K562 (cell line): Measurements from ENCODE around the gene SRSF1. TPM values are rescaled to one million over a fixed set of nuclear protein-coding genes. Genes with fewer than 3 reads are reported as not detected.

Source experiments
- ILK ChIP-seq: fragments of 450-650 bp; IDR thresholded peaks from 2 replicates; pipeline ENCODE4 v1.6.1; 2016; ENCODE audit warnings: missing genetic modification characterization, low read depth, mild to moderate bottlenecking, missing compliant biosample characterization, moderate library complexity, borderline replicate concordance
- JUND ChIP-seq, 2 experiments: IDR thresholded peaks; 2 replicates in 1 of 2; 3 replicates in 1 of 2; pipeline ENCODE4 v1.6.1; 2011; ENCODE audit warnings: borderline replicate concordance in 2 of 2, low read depth in 2 of 2, low read length in 2 of 2, improper control_type of control experiment in 1 of 2, missing biosample characterization in 1 of 2, missing genetic modification characterization in 1 of 2, missing genetic modification reagents in 1 of 2
- MAZ ChIP-seq, 2 experiments: fragments of 450-650 bp in 1 of 2; sonication (generic) in 1 of 2; formaldehyde crosslinking; IDR thresholded peaks in 1 of 2; conservative IDR thresholded peaks in 1 of 2; 2 replicates each; pipeline versions ENCODE4 v1.4.0 to v1.5.0; 2020; ENCODE audit warnings: mild to moderate bottlenecking in 1 of 2, missing genetic modification reagents in 1 of 2
- PHB ChIP-seq: fragments of 250-450 bp; sonication (Bioruptor Pico); IDR thresholded peaks from 2 replicates; pipeline ENCODE4 v1.5.0; 2021
- POLR3A ChIP-seq: IDR thresholded peaks from 2 replicates; pipeline ENCODE4 v1.6.1; 2011; ENCODE audit warnings: borderline replicate concordance, mild to moderate bottlenecking, moderate library complexity; ENCODE audit not compliant: insufficient read length, insufficient read depth; ENCODE audit errors: extremely low read depth
- PTBP1 ChIP-seq: fragments of 200-400 bp; formaldehyde crosslinking; IDR thresholded peaks from 2 replicates; pipeline ENCODE4 v1.6.1; 2017; ENCODE audit warnings: low read depth, low read length
- SAP30 ChIP-seq: fragments of 200-600 bp; sonication (generic); IDR thresholded peaks from 2 replicates; pipeline ENCODE4 v1.6.1; 2012; ENCODE audit warnings: borderline replicate concordance, low read depth, mild to moderate bottlenecking, moderate library complexity, low read length, control low read depth, inconsistent platforms; ENCODE audit not compliant: insufficient read depth, poor library complexity, severe bottlenecking
- YBX1 ChIP-seq: fragments of 450-650 bp; IDR thresholded peaks from 2 replicates; pipeline ENCODE4 v1.7.1; 2016; ENCODE audit warnings: mild to moderate bottlenecking
- ZKSCAN1 ChIP-seq: fragments of 150-350 bp; IDR thresholded peaks from 2 replicates; pipeline ENCODE4 v1.6.1; 2016; ENCODE audit warnings: low read depth, low read length
- ZNF263 ChIP-seq: sonication (generic); formaldehyde crosslinking; IDR thresholded peaks from 2 replicates; pipeline ENCODE4 v1.8.0; 2022; ENCODE audit warnings: mild to moderate bottlenecking, missing genetic modification reagents, borderline replicate concordance
- polyA plus RNA-seq, 8 experiments: library from polyadenylated mRNA; depleted of rRNA in 4 of 8; stranded (reverse) in 5 of 8; unstranded in 3 of 8; fragments of >200 nt; fragmentation: Nextera tagmentation in 2 of 8; fragmentation: Illumina TruSeq in 1 of 8; extraction: Ambion mirVana in 2 of 8; extraction: Trizol in 1 of 8; gene quantifications; 2 replicates each; pipeline versions ENCODE4 v1.2.1 to v1.2.3, GENCODE V29; 2011 to 2014; ENCODE audit warnings: inconsistent platforms in 1 of 8, missing spikeins in 1 of 8
- total RNA-seq, 7 experiments: library from RNA; depleted of rRNA in 6 of 7; stranded (reverse); fragments of >200 nt in 6 of 7; fragmentation: Illumina TruSeq in 2 of 7; extraction: Trizol in 2 of 7; gene quantifications; 2 replicates each; pipeline versions ENCODE4 v1.2.1 to v1.2.3, GENCODE V29; 2011 to 2021; ENCODE audit warnings: low replicate concordance in 1 of 7
- TF ChIP-seq, protein P1 (sequence below): sonication (generic); formaldehyde crosslinking; IDR thresholded peaks from 2 replicates; pipeline ENCODE4 v1.8.1; 2023; ENCODE audit warnings: mild to moderate bottlenecking, missing genetic modification reagents
- TF ChIP-seq, protein P2 (sequence below): fragments of 450-650 bp; formaldehyde crosslinking; IDR thresholded peaks from 2 replicates; pipeline ENCODE4 v1.4.0; 2022; ENCODE audit warnings: mild to moderate bottlenecking, moderate library complexity

The SRSF1 gene
- total and polyA plus RNA-seq, 9 of the 15 experiments (the other 6 are each of a cell fraction or from before 2014, with no cell fraction given), result 77.8 to 559 (median 442) TPM

DNA sequence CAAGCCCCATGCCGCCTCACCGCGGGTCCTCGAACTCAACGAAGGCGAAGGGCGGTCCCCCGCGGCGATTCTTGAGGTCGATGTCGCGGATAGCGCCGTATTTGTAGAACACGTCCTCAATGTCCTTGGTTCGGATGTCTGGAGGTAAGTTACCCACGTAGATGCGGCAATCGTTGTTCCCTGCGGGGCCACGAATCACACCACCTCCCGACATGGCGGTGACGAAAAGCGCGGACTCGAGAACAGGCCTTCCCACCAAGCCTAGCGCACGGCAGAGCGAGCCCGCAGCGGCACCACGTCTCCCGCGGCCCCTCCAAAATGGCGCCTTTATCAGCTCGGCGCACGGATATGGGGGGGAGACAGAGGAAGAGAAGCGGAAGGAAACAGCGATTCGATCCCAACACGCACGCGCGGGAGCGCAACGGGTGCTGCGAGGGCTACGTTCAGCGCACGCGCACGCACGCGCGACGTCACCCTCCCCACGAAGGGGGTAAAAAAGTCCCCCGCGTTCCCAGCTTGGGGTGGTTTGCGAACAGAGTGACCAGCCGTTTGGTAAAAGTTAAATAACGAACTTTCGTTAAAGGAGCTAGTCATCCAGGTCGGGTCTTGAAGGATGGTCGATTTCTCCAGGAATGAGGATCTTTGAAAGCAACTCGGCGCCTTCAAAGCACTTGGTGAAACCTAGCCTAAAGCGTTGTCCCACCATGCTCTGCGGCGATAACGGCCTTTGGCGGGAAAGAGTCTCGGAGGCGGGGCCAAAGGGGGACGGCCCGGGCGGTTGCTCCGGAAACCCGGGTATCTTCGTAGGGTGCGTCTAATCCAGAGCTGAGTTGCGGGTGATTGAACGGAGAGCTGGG is at the start of gene SRSF1 (continued):
- TF ChIP-seq ZNF263 (CRISPR knock-in tag) (peak; percentile 73), PTBP1 (no peak), YBX1 (no peak), JUND (IDR thresholded peaks at IDR 0.05; ENCODE audit: borderline replicate concordance, low read depth, low read length) (peak; percentile 38; the same call in 1 of the 2 replicates), JUND (tag; IDR thresholded peaks at IDR 0.05; ENCODE audit: borderline replicate concordance, low read depth, low read length) (no peak; the same call in 2 of the 3 replicates), PHB (CRISPR knock-in tag) (no peak), ILK (tag) (no peak), ZKSCAN1 (0 out of 2 replicates have a peak, but pooled peaks have one; percentile 15), SAP30 (no peak), MAZ (CRISPR knock-in tag; conservative IDR thresholded peaks at IDR 0.05 in 1 of 2, IDR thresholded peaks at IDR 0.05 in 1 of 2) (peak; percentile 84 to 92), POLR3A (no peak)
- TF ChIP-seq, protein P1, sequence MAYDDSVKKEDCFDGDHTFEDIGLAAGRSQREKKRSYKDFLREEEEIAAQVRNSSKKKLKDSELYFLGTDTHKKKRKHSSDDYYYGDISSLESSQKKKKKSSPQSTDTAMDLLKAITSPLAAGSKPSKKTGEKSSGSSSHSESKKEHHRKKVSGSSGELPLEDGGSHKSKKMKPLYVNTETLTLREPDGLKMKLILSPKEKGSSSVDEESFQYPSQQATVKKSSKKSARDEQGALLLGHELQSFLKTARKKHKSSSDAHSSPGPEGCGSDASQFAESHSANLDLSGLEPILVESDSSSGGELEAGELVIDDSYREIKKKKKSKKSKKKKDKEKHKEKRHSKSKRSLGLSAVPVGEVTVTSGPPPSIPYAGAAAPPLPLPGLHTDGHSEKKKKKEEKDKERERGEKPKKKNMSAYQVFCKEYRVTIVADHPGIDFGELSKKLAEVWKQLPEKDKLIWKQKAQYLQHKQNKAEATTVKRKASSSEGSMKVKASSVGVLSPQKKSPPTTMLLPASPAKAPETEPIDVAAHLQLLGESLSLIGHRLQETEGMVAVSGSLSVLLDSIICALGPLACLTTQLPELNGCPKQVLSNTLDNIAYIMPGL, result peak; percentile 91
- TF ChIP-seq, protein P2, sequence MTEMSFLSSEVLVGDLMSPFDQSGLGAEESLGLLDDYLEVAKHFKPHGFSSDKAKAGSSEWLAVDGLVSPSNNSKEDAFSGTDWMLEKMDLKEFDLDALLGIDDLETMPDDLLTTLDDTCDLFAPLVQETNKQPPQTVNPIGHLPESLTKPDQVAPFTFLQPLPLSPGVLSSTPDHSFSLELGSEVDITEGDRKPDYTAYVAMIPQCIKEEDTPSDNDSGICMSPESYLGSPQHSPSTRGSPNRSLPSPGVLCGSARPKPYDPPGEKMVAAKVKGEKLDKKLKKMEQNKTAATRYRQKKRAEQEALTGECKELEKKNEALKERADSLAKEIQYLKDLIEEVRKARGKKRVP (CRISPR knock-in tag), result peak; percentile 61; the same call in 1 of the 2 replicates
